HG03175 (cell line): Measurements from ENCODE around the gene DNM3.

ENCODE experiments used
- ATAC-seq: cut with Tn5 transposase; IDR thresholded peaks from one replicate; pipeline ENCODE4 v1.9.1; 2021; ENCODE audit warnings: mild to moderate bottlenecking, moderate library complexity; ENCODE audit not compliant: unreplicated experiment

The DNM3 gene

DNA sequence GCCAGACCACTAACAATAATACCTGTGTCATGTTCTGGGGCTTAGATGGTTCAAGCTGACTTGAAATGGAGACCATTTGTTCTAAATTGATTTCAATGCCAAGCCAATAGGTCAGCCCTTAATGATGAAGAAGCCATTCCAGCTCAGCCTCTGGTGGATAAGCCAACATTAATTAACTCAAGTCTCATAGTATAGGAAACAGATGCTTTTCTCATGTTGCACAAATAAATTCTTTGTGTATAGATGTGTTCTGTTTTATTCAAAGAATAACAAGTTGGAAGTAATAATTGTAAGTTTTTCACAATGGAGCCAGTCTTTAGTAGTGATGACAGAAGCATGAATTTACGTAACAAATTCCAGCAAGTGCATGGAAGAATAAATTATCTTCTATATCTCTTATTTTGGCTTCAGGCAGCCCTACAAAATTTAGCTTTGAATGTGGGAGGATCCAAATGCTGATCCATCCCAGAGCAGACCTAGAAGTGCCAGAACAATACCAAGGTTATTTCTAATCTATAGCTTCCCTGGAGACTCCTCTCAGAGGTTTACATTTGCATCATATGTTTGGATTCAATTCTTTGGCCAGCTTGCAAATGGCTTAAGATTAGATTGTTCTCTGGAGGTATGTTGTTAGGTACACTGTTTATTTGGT, 536.9 kb downstream of the DNM3 start:
- no peak for ATAC-seq

DNA sequence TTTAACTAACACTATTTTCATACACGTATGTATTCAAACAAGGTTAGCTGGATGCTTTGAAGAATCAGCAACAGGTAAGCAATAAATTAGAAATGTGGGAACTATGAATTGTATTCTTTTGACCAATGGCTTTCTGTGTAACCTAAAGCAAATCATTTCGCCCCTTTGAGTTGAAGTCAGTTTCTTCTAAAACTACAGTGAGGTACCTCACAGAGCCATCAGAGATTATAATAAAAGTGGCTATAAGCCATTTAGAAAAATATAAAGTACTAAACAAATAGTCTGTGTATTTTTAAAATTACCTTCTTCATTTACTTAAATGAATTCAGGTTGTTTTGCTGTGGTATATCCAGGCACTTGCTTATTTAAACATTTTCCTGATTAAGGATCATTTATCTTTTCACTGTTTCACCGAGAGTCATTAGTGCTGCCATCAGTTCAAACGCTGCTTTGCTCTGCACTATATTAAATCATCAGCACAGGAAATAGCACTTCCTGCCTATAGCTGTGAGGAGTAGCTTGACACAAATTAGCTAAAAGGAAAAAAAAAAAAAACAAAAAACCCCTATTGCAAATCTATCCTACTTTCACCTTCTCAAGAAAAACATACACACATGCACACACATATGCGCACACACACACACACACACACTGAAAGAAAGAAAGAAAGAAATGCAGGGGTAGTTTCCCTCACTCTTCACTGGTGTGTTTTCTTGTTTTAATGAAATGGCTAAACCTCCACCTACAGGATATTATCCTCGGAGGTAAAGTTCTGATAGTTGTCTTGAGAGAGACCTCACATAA, 539.3 kb downstream of the DNM3 start:
- ATAC-seq, result peak; percentile 95

DNA sequence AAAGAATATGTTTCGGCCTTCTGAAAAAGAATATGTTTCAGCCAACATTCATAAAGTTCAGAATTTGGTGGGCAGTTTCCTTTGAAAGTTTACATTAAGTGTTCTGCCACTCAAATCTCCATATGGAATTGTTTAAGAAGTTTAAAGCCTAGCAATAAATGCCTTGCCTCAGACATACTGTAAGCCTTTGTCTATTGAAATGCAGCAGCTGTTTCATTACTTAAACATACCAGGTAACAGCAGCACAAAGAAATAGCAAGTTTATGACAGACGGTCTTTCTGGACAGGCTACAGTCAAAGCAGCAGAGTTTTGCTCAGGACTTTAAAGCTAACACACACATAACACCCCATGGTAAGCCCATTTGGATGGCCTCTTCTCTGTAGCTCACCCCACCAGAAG, 540.6 kb downstream of the DNM3 start:
- no peak for ATAC-seq

DNA sequence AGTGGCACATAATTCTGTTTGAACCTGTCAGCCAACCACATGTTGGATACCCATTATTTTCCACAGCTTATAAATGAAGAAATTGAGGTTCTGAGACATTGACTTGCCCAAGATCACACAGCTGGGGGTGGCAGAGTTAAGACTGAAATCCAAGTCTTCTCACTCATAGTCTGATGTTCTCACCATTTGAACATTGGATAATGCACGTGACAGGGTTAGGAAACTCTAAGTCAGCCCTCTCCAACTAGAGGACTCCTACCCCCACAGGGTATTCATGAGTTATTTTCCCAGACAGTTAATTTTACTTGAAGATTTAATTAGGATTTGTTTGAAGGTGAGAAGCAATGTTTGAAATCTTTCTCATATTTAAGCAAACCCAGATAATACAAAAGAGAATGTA, 541.1 kb downstream of the DNM3 start:
- ATAC-seq, result no peak

DNA sequence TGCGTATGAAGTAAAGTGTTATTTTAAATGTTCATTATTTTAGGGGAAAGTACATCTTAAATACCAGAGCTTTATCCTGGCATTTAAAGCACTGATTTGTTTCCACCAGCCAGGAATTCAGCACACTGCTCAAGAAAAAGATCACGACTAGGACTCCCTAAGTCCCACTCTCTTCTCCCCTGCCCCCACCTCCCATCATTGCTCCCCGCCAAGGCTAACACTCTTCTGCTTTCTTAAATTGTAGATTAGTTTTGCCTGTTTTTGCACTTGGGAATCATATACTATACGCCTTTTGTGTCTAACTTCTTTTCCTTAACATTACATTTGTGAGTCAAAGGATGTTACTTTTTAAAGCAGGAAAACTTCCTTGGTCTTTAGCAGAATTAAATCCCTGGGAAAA, 541.7 kb downstream of the DNM3 start:
- no peak for ATAC-seq

DNA sequence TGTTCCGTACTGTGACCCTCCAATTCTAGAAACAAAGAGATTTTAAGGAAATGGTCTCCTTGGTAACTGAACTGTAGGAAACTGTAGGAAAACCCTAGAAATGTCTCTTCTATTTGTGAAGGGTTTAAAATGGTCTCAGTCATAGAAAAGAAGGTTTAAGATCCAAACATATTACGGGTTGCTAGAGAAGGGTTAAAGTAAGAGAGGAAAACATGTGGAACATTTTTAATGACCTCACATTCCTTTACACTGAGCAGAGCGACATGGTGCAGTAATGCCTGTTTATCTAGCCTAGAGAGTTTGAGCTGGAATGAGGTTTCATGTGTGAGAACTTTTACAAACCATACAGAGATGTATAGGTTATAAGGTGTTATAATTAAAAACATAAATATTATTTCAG, 542.2 kb downstream of the DNM3 start:
- no peak for ATAC-seq

DNA sequence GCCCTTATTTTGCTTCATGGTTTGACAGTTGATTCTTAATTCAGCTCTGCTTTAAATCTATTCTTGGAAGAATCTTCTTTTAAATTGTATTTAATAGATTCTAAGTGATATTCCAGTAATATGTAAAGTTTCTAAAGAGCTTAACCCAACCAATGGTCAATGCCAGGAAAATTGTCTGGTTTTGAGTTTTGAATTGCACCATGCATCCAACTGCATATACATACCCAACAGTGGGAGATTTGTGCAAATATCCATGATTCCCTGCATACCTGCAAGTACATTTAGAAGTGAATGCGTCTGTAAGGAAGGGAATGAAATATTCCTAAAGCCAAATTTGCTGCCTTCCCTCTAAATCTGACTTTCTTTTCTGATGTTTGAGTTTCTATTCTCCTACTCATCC, 543.4 kb downstream of the DNM3 start:
- no peak for ATAC-seq

DNA sequence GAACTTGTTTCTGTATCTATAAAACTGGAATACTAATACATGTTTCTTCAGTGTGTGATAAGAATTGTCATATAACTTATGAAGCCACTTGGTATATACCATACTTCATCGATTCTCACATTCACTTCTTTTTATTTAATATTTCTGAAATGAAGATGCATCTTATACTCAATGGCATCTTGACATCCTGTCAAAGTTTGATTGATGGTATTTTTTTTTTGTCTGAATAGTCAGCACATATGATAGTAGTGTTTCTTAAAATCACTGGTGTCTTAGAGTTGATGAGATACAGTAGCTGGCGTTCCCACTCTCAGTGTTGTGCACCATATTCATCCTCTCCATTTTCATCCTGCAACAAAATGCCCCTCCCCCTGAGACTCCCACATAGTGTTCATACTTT, 544.7 kb downstream of the DNM3 start:
- no peak for ATAC-seq

DNA sequence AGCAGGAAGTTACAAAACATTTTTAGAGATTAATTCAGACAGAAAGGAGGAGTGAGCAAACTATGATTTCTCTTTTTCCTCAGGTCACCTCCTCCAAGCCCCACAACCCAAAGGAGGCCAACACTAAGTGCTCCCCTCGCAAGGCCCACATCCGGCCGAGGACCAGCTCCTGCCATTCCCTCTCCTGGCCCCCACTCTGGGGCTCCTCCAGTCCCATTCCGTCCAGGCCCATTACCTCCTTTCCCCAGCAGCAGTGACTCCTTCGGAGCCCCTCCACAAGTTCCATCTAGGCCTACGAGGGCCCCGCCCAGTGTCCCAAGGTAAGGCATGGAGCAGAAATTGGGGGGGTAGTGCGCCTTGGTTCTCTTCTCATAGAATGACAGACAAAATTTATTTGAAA, 547.2 kb downstream of the DNM3 start:
- no peak for ATAC-seq

DNA sequence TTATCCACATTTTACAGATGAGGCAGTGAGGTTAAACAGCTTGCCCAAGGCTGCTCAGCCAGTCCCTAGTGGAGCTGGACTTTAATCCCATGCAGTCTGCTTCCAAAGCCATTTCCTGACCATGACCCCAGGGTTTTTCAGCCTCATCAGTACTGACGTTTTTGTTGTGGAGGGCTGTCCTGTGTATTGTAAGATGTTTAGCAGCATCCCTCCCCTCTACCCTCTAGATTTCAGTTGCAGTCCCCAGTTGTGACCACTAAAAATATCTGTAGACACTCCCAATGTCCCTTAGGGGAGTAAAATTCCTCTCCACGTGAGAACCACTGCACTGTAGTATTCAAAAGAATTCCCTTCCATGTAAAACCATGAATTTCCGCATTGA, 549.0 kb downstream of the DNM3 start:
- ATAC-seq, result peak; percentile 19

DNA sequence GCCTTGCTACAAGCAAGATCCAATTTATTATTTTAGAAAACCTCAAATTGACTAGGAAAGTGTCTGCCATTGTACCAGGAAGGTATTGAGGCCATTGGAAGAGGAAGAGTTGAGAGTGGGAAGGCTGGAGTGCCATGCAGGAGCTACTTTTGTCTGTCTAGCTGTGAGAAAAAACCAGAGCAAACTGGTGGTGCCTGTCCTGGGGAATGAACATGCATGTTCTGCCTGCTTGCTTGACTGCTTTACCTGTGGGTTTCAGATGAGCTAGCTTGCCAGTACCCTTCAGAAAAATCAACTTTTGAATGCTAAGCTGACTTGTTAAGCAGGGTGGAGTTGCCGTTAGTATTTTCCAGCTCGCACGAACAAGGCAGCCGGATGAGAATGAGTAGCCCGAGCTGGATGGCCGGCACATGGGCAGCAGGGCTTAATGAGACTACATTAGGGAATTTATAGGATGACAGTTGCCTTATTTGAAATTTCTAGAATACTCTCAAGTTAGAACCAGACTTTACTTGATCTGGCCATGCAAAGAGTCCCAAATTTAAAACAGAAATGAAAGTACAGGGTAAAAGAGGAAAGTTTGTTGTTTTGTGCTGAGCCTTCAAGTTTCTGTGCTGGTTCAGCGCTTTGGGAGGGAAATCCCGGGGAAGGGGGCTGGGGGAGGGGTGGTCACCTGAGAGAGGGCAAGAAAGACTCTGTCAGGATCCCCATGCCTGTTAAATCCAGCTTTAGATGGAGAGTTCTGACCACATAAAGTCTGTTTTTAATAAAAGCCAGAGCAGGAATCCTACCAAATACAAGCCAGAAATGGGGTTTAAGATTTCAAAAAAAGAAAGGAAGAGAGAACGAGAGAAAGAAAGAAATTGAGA, 549.6 kb downstream of the DNM3 start:
- peak; percentile 64 for ATAC-seq

DNA sequence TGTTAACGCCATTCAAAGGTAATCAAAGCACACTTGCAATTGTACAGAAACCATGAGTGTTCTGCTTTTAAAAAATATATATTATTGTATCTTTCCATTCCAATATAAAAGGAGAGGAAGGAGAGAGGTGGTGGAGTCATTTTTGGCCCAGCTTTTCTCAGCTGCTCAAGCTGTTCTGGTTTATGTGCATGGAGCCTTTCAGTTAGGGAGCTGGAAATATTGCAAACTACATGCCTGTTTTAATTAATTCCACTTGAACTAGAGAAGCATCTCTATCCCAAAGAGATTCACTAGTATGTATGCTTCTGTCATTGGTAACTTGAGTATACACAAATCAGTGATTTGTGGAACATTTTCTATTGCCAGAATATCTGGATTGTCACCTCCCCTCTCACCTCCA, 550.7 kb downstream of the DNM3 start:
- ATAC-seq, result no peak

DNA sequence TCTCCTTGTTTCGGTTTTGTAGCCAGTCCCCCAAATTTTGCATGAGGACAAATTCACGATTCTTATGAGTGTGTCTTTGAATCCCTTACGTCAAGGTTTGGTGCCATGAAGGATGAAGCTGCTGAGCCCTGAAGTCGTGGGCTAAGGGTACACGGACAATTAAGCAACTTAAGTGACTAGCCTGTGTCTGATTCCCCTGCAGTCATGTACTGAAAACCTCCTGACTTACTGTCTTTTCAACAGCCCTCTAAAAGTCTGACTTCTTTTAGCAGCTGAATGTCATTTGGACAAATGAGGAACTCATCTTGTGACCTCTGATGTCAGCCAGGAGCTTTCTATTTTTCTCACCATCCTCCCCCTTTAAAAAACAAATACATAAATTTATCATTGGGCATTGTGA, 552.1 kb downstream of the DNM3 start:
- no peak for ATAC-seq

DNA sequence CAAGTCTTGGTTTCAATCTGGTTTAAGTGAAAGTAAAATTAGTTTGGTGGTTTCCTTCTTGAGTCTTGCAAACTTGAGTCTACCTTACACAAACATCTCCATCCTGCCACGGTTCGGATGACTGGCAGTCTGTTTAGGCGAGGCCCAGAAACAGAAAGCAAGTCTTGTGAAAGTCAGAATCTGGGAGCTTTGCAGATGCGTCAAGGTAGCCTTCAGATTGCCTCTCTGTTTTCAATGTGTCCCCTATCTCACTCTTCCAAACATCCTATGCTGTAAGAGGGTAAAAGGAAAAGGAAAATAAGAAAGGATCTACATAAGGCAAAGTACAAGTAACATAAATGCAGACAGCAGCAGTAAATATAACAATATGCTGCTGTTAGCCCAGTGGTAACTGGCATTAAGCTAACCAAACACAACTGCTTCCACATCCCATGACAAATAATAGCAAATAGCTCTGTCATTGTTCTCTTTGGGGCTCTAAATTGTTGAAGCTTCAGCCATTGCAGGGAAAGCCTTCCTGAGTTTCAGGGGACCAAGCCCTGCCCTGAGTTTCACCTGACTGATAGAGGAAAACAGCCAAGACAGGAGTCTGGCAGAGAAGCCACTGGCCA, 552.9 kb downstream of the DNM3 start:
- peak; percentile 81 for ATAC-seq

DNA sequence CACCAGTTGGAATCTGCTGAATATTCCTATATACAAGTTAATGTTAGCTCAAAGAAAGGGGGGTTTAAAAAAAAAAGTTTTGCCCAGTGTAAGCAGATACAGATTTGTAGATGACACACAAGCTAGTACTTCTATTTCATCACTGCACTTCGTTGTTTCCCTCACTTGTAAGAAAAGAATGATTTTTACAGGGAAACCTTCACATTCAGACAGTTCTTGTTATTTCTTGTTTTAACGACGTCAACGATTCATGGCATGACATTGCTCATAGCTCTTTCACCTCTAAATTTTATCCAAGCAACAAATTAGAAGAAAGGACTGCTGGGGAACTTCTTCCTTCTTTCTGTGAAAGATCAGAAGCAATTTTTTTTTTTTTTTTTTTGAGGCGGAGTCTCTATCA, 553.5 kb downstream of the DNM3 start:
- ATAC-seq, result no peak

DNA sequence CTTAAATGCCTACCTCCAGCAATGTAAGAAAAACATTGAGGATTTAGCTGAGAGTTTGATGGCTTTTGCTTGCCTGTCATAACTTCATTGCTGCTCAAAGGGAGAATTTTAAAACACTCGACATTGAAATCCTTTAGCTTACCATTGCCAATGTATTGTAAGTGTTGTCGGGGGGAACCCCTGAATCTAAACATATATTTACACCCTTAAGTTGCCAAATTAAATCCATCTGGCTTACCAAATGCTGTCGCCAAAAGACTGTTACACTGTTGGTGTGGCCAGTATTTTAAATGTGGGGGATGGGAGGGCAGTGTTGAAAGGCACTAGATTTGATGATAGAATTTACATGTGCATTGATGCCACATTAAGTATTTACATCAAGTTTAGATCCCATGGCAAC, 554.3 kb downstream of the DNM3 start:
- ATAC-seq, result no peak

DNA sequence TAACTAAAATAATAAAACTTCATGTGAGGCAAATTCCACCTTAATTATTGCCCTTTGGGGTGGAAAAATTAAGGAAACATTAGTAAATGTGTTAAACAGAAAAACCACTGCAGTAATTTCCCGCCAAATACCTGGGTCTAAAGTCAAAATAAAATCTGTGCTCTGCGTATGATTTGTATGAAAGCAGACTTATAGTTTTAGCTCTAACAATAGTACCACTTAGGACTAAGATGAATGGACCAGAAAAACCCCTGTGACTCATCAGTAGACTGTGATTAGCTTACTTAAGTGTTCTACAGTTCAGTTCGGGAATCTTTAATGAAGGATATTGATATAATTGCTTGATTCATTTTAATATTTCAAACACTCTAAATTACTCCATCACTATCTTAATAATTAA, 555.9 kb downstream of the DNM3 start:
- no peak for ATAC-seq

DNA sequence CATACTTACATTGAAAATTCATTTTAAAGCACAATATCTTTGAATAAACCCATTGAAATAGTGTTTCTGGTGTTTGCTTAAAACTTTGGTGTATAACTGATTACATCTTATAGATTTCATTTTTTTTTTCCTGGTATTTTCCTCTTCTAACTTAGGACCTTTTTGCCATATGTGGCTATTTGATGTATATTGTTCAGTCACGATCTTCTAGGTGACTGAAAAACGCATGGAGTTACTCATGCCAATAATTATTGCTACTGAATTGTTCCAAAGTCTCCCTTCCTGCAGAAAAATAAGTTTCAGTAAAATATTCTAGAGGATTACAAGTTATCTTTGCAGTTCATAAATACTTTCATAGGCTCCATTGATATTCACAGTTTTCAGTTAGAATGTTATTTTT, 556.3 kb downstream of the DNM3 start:
- ATAC-seq, result no peak

DNA sequence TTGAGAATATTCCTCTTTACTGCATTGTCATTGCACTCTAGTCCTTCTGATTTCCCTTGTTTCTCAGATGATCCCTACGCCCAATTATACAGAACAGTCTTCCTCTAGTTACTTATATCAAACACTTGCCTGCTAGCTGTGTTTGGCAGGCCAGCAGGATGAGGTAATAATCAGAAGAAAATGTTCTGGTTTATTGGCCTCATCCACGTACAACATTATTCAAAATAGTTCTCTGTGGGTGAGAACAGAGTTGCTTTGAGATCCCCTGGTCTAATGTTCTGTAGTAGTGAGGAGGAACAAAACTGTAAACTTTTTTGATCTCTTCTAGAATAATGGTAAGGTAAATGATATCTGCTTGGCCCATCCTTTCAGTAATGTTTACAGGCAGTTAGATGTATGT, 556.9 kb downstream of the DNM3 start:
- ATAC-seq, result no peak

DNA sequence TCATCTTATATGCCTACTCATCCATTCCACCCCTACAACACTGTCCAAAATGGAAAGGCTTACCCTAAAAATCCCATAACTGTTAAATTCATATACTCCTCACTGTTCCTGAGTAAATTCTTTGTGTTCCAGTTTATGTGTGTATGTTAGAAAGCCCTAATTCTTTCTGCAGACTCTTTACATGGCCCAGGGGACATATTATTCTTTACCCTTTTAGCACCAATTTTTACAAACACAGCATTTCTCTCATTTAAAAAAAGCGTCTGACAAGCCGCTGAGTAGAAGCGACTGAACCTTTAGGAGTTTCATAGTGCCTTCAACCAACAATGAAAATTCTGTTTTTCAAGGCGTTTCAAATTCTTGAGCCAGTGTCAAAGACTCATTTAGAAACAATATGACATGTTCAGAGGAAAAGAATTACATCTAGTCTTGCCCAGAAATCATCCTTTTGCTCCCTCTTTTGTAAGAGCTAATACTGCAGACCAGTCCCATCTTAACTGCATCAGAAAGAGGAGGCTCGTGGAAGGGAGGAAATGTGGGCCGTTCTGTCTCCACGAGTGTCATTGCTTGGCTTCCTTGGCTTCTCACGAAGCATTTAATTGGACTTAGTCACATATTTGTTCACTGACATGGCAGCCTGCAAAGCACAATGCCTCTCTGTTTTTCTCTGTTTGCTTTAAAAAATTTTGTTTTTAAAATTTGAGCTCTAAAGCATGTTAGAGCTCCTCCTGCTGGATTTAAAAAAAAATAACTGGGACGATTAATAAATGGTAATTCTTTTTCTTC, 557.9 kb downstream of the DNM3 start:
- ATAC-seq, result no peak
